Astrocyte (in vitro differentiated cells and primary cell): ENCODE data around the gene MET. TPM values are rescaled to one million over a fixed set of nuclear protein-coding genes. Genes with fewer than 3 reads are reported as not detected.

ENCODE experiments used
- DNase-seq: peaks from one replicate; pipeline ENCODE4 v3.0.0-alpha.2; 2010; ENCODE audit warnings: low read depth
- FAIRE-seq: peaks from 2 replicates; lab custom pipeline; 2011; peaks lifted over from hg19 to GRCh38; lab: Jason Lieb, UNC
- H2AFZ ChIP-seq: 2 replicates; pipeline ENCODE4 v1.6.0; 2012; ENCODE audit warnings: low read depth, low read length, inconsistent platforms
- H3K27ac ChIP-seq: 2 replicates; pipeline ENCODE4 v1.5.1; 2011; ENCODE audit warnings: low read depth, low read length, inconsistent platforms
- H3K27me3 ChIP-seq: 2 replicates; pipeline ENCODE4 v1.6.0; 2011; ENCODE audit warnings: low read length, inconsistent platforms; ENCODE audit not compliant: insufficient read depth
- H3K36me3 ChIP-seq: 2 replicates; pipeline ENCODE4 v1.5.1; 2011; ENCODE audit warnings: low read length, inconsistent platforms; ENCODE audit not compliant: insufficient read depth
- H3K4me1 ChIP-seq: 2 replicates; pipeline ENCODE4 v1.5.1; 2011; ENCODE audit warnings: low read length, inconsistent platforms; ENCODE audit not compliant: insufficient read depth
- H3K4me2 ChIP-seq: 2 replicates; pipeline ENCODE4 v1.6.0; 2012; ENCODE audit warnings: low read length, inconsistent platforms
- H3K4me3 ChIP-seq: 2 replicates; pipeline ENCODE4 v1.5.1; 2011; ENCODE audit warnings: low read depth, mild to moderate bottlenecking, low read length, inconsistent platforms; ENCODE audit not compliant: insufficient read depth
- H3K79me2 ChIP-seq: 2 replicates; pipeline ENCODE4 v1.6.0; 2012; ENCODE audit warnings: mild to moderate bottlenecking, low read length, inconsistent platforms; ENCODE audit not compliant: insufficient read depth
- H3K9ac ChIP-seq: 2 replicates; pipeline ENCODE4 v1.6.0; 2012; ENCODE audit warnings: mild to moderate bottlenecking, low read length, inconsistent platforms
- H3K9me3 ChIP-seq: 2 replicates; pipeline ENCODE4 v1.5.1; 2012; ENCODE audit warnings: low read depth, mild to moderate bottlenecking, low read length, inconsistent platforms; ENCODE audit not compliant: insufficient read depth
- H4K20me1 ChIP-seq: 2 replicates; pipeline ENCODE4 v1.6.0; 2012; ENCODE audit warnings: low read length, inconsistent platforms; ENCODE audit not compliant: insufficient read depth
- H3K27ac Mint-ChIP-seq: one replicate; pipeline ENCODE4 v1.8.0; 2021; ENCODE audit warnings: mild to moderate bottlenecking, mixed read lengths; ENCODE audit not compliant: unreplicated experiment
- H3K27me3 Mint-ChIP-seq: one replicate; pipeline ENCODE4 v1.8.0; 2021; ENCODE audit warnings: low read depth, mixed read lengths; ENCODE audit not compliant: unreplicated experiment
- H3K36me3 Mint-ChIP-seq: one replicate; pipeline ENCODE4 v1.8.0; 2021; ENCODE audit warnings: low read depth, mixed read lengths; ENCODE audit not compliant: unreplicated experiment
- H3K4me1 Mint-ChIP-seq: one replicate; pipeline ENCODE4 v1.8.0; 2021; ENCODE audit warnings: low read depth, mixed read lengths; ENCODE audit not compliant: unreplicated experiment
- H3K4me3 Mint-ChIP-seq: one replicate; pipeline ENCODE4 v1.8.0; 2021; ENCODE audit warnings: mild to moderate bottlenecking, moderate library complexity, mixed read lengths; ENCODE audit not compliant: unreplicated experiment
- H3K9me3 Mint-ChIP-seq: one replicate; pipeline ENCODE4 v1.8.0; 2021; ENCODE audit warnings: mild to moderate bottlenecking, mixed read lengths; ENCODE audit not compliant: unreplicated experiment
- CTCF ChIP-seq: IDR thresholded peaks from 2 replicates; pipeline ENCODE4 v1.5.1; 2011; ENCODE audit warnings: low read depth, mild to moderate bottlenecking, inconsistent platforms, low read length, moderate library complexity; ENCODE audit not compliant: insufficient read depth
- EZH2 ChIP-seq: IDR thresholded peaks from 2 replicates; pipeline ENCODE4 v1.6.1; 2012; ENCODE audit warnings: mild to moderate bottlenecking, low read length, inconsistent platforms; ENCODE audit not compliant: insufficient read depth
- total RNA-seq: library from RNA; stranded (reverse); gene quantifications from 2 replicates; pipeline ENCODE4 v1.2.1, GENCODE V29; 2021

Gene MET
- total RNA-seq, 1 donor from 2014 or later = 8.2 TPM

GRCh38 chr7:116836048-116836447, 164.1 kb downstream of the MET start:
- no peak overlapping the region for H3K4me3 ChIP-seq
- H3K9me3 ChIP-seq = no peaks in the 10 kb centered on the region
- Mint-ChIP-seq H3K9me3 (peaks cover 2% of the 10 kb centered on the region), H3K4me3 (no peak overlapping the region), H3K4me1 (no peaks in the 10 kb centered on the region), H3K27ac (no peak overlapping the region), H3K36me3 (no peaks in the 10 kb centered on the region), H3K27me3 (peaks cover 3% of the 10 kb centered on the region)
- H3K79me2 ChIP-seq = no peaks in the 10 kb centered on the region
- TF ChIP-seq EZH2 (no peak), CTCF (no peak)
- H4K20me1 ChIP-seq = no peaks in the 10 kb centered on the region
- FAIRE-seq = no peak
- H3K9ac ChIP-seq = no peak overlapping the region
- DNase-seq = no peak
- no peaks in the 10 kb centered on the region for H3K4me1 ChIP-seq
- no peak overlapping the region for H3K4me2 ChIP-seq
- H3K27ac ChIP-seq = no peak overlapping the region
- H2AFZ ChIP-seq = no peak overlapping the region
- no peaks in the 10 kb centered on the region for H3K27me3 ChIP-seq
- no peaks in the 10 kb centered on the region for H3K36me3 ChIP-seq

GRCh38 chr7:116836911-116837310, 164.9 kb downstream of the MET start:
- H3K4me2 ChIP-seq = no peak overlapping the region
- no peaks in the 10 kb centered on the region for H4K20me1 ChIP-seq
- no peak overlapping the region for H3K9ac ChIP-seq
- Mint-ChIP-seq H3K27ac (no peak overlapping the region), H3K4me1 (no peaks in the 10 kb centered on the region), H3K27me3 (peaks cover 3% of the 10 kb centered on the region), H3K36me3 (no peaks in the 10 kb centered on the region), H3K4me3 (no peak overlapping the region), H3K9me3 (peaks cover 2% of the 10 kb centered on the region)
- no peak overlapping the region for H3K4me3 ChIP-seq
- H3K36me3 ChIP-seq = no peaks in the 10 kb centered on the region
- no peak overlapping the region for H3K27ac ChIP-seq
- no peak for FAIRE-seq
- H3K4me1 ChIP-seq = no peaks in the 10 kb centered on the region
- H3K27me3 ChIP-seq = no peaks in the 10 kb centered on the region
- H3K79me2 ChIP-seq = no peaks in the 10 kb centered on the region
- DNase-seq = peak; percentile 12
- no peak overlapping the region for H2AFZ ChIP-seq
- H3K9me3 ChIP-seq = no peaks in the 10 kb centered on the region
- TF ChIP-seq CTCF (no peak), EZH2 (no peak)

GRCh38 chr7:116837586-116837985, 165.6 kb downstream of the MET start:
- peaks cover 2% of the 10 kb centered on the region for H3K9me3 Mint-ChIP-seq
- peaks cover 3% of the 10 kb centered on the region for H3K27me3 Mint-ChIP-seq
- Histone ChIP-seq H3K9ac (no peak overlapping the region), H3K4me2 (no peak overlapping the region), H3K4me1 (no peaks in the 10 kb centered on the region), H3K27ac (no peak overlapping the region), H3K79me2 (no peaks in the 10 kb centered on the region), H3K27me3 (no peaks in the 10 kb centered on the region), H4K20me1 (no peaks in the 10 kb centered on the region), H3K9me3 (no peaks in the 10 kb centered on the region), H2AFZ (no peak overlapping the region), H3K36me3 (no peaks in the 10 kb centered on the region), H3K4me3 (no peak overlapping the region)
- no peaks in the 10 kb centered on the region for H3K4me1 Mint-ChIP-seq
- FAIRE-seq (no peak), DNase-seq (no peak)
- no peak overlapping the region for H3K27ac Mint-ChIP-seq
- TF ChIP-seq EZH2 (no peak), CTCF (no peak)
- H3K36me3 Mint-ChIP-seq = no peaks in the 10 kb centered on the region
- no peak overlapping the region for H3K4me3 Mint-ChIP-seq
